Activated T-cell treated with anti-CD3 and anti-CD28 coated beads, Interleukin-2, amount 50 U/mL, for 72 hours (primary cell): ENCODE measurements around the gene NUDT6. TPM values are rescaled to one million over a fixed set of nuclear protein-coding genes. Genes with fewer than 3 reads are reported as not detected.
"Not testable (repeated sequence)": the region's sequence is repeated elsewhere in the genome, so short reads cannot be mapped to it uniquely, and the experiment has no call there.

Source experiments
- ATAC-seq, 2 donors: fragments of 150-1000 bp; cut with Tn5 transposase; replicated peaks in 1 of 2; 2 replicates each; pipeline ENCODE4 v1.10.0; 2021; ENCODE audit warnings: moderate library complexity in 2 of 2, mild to moderate bottlenecking in 1 of 2
- DNase-seq, 2 donors: peaks; one replicate each; pipeline ENCODE4 v3.0.0; 2021 to 2022; ENCODE audit warnings: mixed read lengths in 1 of 2
- H3K27ac Mint-ChIP-seq: one replicate; pipeline ENCODE4 v1.8.0; 2022; ENCODE audit warnings: mild to moderate bottlenecking, moderate library complexity, mixed read lengths
- H3K27me3 Mint-ChIP-seq: one replicate; pipeline ENCODE4 v1.8.0; 2022; ENCODE audit warnings: low read depth, mixed read lengths
- H3K36me3 Mint-ChIP-seq, 2 donors: one replicate each; pipeline ENCODE4 v1.8.0; 2022; ENCODE audit warnings: mixed read lengths in 2 of 2, mild to moderate bottlenecking in 1 of 2; ENCODE audit not compliant: insufficient read depth in 2 of 2
- H3K4me1 Mint-ChIP-seq: one replicate; pipeline ENCODE4 v1.8.0; 2022; ENCODE audit warnings: low read depth, mixed read lengths
- H3K4me3 Mint-ChIP-seq, 2 donors: one replicate each; pipeline ENCODE4 v1.8.0; 2022; ENCODE audit warnings: mild to moderate bottlenecking in 2 of 2, mixed read lengths in 2 of 2, moderate library complexity in 2 of 2
- H3K9me3 Mint-ChIP-seq, 2 donors: one replicate each; pipeline ENCODE4 v1.8.0; 2022; ENCODE audit warnings: mixed read lengths in 2 of 2
- total RNA-seq, 2 donors: library from RNA; stranded (reverse); gene quantifications; one replicate each; pipeline ENCODE4 v1.2.3, GENCODE V29; 2022

NUDT6 gene
- total RNA-seq, 2 donors from 2014 or later, result 8.5 to 10.3 TPM

- ATAC-seq, result no peak
- Mint-ChIP-seq H3K9me3 (no peaks in the 10 kb centered on the region), H3K27ac (no peak overlapping the region), H3K4me1 (no peaks in the 10 kb centered on the region), H3K4me3 (no peak overlapping the region), H3K27me3 (peaks cover 17% of the 10 kb centered on the region), H3K36me3 (no peaks in the 10 kb centered on the region)
- DNase-seq, result no peak
Observed at GRCh38 chr4:122855353-122855890, 67.0 kb downstream of the NUDT6 start.

GRCh38 chr4:122854447-122855352 lies 67.7 kb downstream of the NUDT6 start:
- Mint-ChIP-seq H3K27ac (no peak overlapping the region), H3K27me3 (peaks cover 17% of the 10 kb centered on the region), H3K36me3 (no peaks in the 10 kb centered on the region), H3K4me3 (no peak overlapping the region), H3K4me1 (no peaks in the 10 kb centered on the region), H3K9me3 (no peaks in the 10 kb centered on the region)
- no peak for DNase-seq
- ATAC-seq, result no peak

GRCh38 chr4:122851568-122851967 lies 70.8 kb downstream of the NUDT6 start:
- no peak for DNase-seq
- peaks cover 2% of the 10 kb centered on the region for H3K27me3 Mint-ChIP-seq
- no peaks in the 10 kb centered on the region for H3K9me3 Mint-ChIP-seq
- no peak for ATAC-seq
- no peaks in the 10 kb centered on the region for H3K4me1 Mint-ChIP-seq
- no peak overlapping the region for H3K27ac Mint-ChIP-seq
- H3K4me3 Mint-ChIP-seq, result no peak overlapping the region
- no peaks in the 10 kb centered on the region for H3K36me3 Mint-ChIP-seq

GRCh38 chr4:122849789-122850188 lies 72.6 kb downstream of the NUDT6 start:
- H3K9me3 Mint-ChIP-seq, DNase-seq, H3K27ac Mint-ChIP-seq, ATAC-seq, H3K36me3 Mint-ChIP-seq, H3K4me3 Mint-ChIP-seq, H3K27me3 Mint-ChIP-seq, H3K4me1 Mint-ChIP-seq: not testable (repeated sequence)

GRCh38 chr4:122847931-122848330 lies 74.5 kb downstream of the NUDT6 start:
- peaks cover 10% of the 10 kb centered on the region for H3K4me1 Mint-ChIP-seq
- no peak overlapping the region for H3K27ac Mint-ChIP-seq
- DNase-seq, result no peak
- no peaks in the 10 kb centered on the region for H3K36me3 Mint-ChIP-seq
- ATAC-seq, result no peak
- H3K4me3 Mint-ChIP-seq, result no peak overlapping the region
- peaks cover 18% of the 10 kb centered on the region for H3K27me3 Mint-ChIP-seq
- no peaks in the 10 kb centered on the region for H3K9me3 Mint-ChIP-seq

GRCh38 chr4:122845760-122846159 lies 76.6 kb downstream of the NUDT6 start:
- ATAC-seq, result peak; percentile 52 to 73
- H3K36me3 Mint-ChIP-seq, result no peaks in the 10 kb centered on the region
- H3K27me3 Mint-ChIP-seq, result peaks cover 24% of the 10 kb centered on the region

GRCh38 chr4:122845066-122845465 lies 77.3 kb downstream of the NUDT6 start:
- no peak for ATAC-seq
- Mint-ChIP-seq H3K36me3 (no peaks in the 10 kb centered on the region), H3K27ac (no peak overlapping the region), H3K4me3 (no peak overlapping the region), H3K4me1 (peaks cover 10% of the 10 kb centered on the region), H3K9me3 (no peaks in the 10 kb centered on the region), H3K27me3 (peaks cover 25% of the 10 kb centered on the region)
- no peak for DNase-seq

More at GRCh38 chr4:122845760-122846159, 76.6 kb downstream of the NUDT6 start:
- peaks cover 10% of the 10 kb centered on the region for H3K4me1 Mint-ChIP-seq
- H3K4me3 Mint-ChIP-seq, result peak overlapping the region in 1 of 2 donors; percentile 10
- no peak for DNase-seq
- no peaks in the 10 kb centered on the region for H3K9me3 Mint-ChIP-seq
- peak overlapping the region; percentile 66 for H3K27ac Mint-ChIP-seq

GRCh38 chr4:122844391-122844790 lies 78.0 kb downstream of the NUDT6 start:
- not testable (repeated sequence) for H3K36me3 Mint-ChIP-seq, H3K4me1 Mint-ChIP-seq, H3K4me3 Mint-ChIP-seq, H3K9me3 Mint-ChIP-seq, ATAC-seq, H3K27ac Mint-ChIP-seq, DNase-seq
- peaks cover 32% of the 10 kb centered on the region for H3K27me3 Mint-ChIP-seq

GRCh38 chr4:122842984-122843531 lies 79.3 kb downstream of the NUDT6 start:
- H3K4me1 Mint-ChIP-seq, result peaks cover 10% of the 10 kb centered on the region
- H3K4me3 Mint-ChIP-seq, result no peak overlapping the region
- no peak for ATAC-seq
- H3K36me3 Mint-ChIP-seq, result no peaks in the 10 kb centered on the region
- no peaks in the 10 kb centered on the region for H3K9me3 Mint-ChIP-seq
- H3K27me3 Mint-ChIP-seq, result peaks cover 38% of the 10 kb centered on the region
- H3K27ac Mint-ChIP-seq, result no peak overlapping the region
- no peak for DNase-seq

Other genes with a start within 250 kb of the NUDT6 start
- gene BBS12, start 189.9 kb downstream of the NUDT6 start, total RNA-seq, result 1 to 10 TPM; 3.0 to 4.4 TPM
- 1 to 10 TPM; 2.7 to 4.8 TPM for gene FGF2, start 95.8 kb downstream of the NUDT6 start, total RNA-seq